ENCODE measurements around the gene SYCP2L. TPM values are rescaled to one million over a fixed set of nuclear protein-coding genes. Genes with fewer than 3 reads are reported as not detected.

The SYCP2L gene
- total RNA-seq, 1 donor from 2014 or later: 0.26 TPM

DNA sequence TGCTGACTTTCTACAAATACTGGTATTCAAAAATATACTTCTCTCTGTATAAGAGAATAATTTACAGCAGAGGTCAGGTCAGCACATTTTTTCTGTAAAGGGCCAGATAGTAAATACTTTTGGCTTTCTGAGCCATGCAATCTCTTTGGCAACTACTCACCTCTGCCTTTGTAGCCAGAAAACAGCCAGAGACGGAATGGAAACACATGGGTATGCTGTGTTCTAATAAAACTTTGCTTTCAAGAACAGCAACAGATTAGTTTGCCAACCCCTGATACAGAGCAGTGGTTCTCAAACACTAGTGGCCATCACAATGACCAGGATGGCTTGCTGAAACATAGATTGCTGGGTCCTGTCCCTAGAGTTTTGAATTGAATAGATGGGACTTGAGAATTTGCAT lies 46.3 kb downstream of the SYCP2L start:
- no peak for FAIRE-seq
- DNase-seq (ENCODE audit: low read depth): no peak
- Histone ChIP-seq H3K36me3 (ENCODE audit: control insufficient read depth, insufficient read depth, low read length) (no peaks in the 10 kb centered on the region), H3K4me3 (ENCODE audit: low read depth, low read length) (no peak overlapping the region), H3K27me3 (ENCODE audit: control insufficient read depth, insufficient read depth, low read length) (no peaks in the 10 kb centered on the region)
- TF ChIP-seq, protein P1, sequence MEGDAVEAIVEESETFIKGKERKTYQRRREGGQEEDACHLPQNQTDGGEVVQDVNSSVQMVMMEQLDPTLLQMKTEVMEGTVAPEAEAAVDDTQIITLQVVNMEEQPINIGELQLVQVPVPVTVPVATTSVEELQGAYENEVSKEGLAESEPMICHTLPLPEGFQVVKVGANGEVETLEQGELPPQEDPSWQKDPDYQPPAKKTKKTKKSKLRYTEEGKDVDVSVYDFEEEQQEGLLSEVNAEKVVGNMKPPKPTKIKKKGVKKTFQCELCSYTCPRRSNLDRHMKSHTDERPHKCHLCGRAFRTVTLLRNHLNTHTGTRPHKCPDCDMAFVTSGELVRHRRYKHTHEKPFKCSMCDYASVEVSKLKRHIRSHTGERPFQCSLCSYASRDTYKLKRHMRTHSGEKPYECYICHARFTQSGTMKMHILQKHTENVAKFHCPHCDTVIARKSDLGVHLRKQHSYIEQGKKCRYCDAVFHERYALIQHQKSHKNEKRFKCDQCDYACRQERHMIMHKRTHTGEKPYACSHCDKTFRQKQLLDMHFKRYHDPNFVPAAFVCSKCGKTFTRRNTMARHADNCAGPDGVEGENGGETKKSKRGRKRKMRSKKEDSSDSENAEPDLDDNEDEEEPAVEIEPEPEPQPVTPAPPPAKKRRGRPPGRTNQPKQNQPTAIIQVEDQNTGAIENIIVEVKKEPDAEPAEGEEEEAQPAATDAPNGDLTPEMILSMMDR (IDR thresholded peaks at IDR 0.05; ENCODE audit: insufficient read depth, low read length, severe bottlenecking): no peak

DNA sequence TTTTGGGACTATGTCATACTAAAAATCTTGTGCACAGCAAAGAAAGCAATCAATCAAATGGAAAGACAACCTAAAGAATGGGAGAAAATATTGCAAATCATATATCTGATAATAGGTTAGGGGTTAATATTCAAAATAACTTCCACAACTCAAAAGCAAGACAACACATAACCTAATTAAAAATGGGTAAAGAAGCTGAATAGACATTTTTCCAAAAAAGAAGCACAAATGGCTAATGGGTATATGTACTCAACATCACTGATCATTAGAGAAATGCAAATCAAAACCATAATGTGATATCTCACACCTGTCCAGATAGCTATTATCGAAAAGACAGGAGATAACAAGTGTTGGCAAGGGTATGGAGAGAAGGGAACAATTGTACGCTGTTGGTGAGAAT lies 53.0 kb downstream of the SYCP2L start:
- H3K36me3 ChIP-seq (ENCODE audit: control insufficient read depth, insufficient read depth, low read length): no peaks in the 10 kb centered on the region
- FAIRE-seq: no peak

GRCh38 chr6:10945845-10946244 lies 59.0 kb downstream of the SYCP2L start:
- DNase-seq (ENCODE audit: low read depth): no peak
- TF ChIP-seq, protein P1 (IDR thresholded peaks at IDR 0.05; ENCODE audit: insufficient read depth, low read length, severe bottlenecking): no peak
- no peak overlapping the region for H3K4me3 ChIP-seq (ENCODE audit: low read depth, low read length)
- no peak for FAIRE-seq
- no peaks in the 10 kb centered on the region for H3K36me3 ChIP-seq (ENCODE audit: control insufficient read depth, insufficient read depth, low read length)
- H3K27me3 ChIP-seq (ENCODE audit: control insufficient read depth, insufficient read depth, low read length): no peaks in the 10 kb centered on the region

More for the DNA sequence above, 53.0 kb downstream of the SYCP2L start:
- H3K4me3 ChIP-seq (ENCODE audit: low read depth, low read length): no peak overlapping the region
- H3K27me3 ChIP-seq (ENCODE audit: control insufficient read depth, insufficient read depth, low read length): no peaks in the 10 kb centered on the region
- TF ChIP-seq, protein P1 (IDR thresholded peaks at IDR 0.05; ENCODE audit: insufficient read depth, low read length, severe bottlenecking): no peak
- DNase-seq (ENCODE audit: low read depth): no peak

- FAIRE-seq (no peak), DNase-seq (ENCODE audit: low read depth) (no peak)
- TF ChIP-seq, protein P1 (IDR thresholded peaks at IDR 0.05; ENCODE audit: insufficient read depth, low read length, severe bottlenecking): no peak
- no peaks in the 10 kb centered on the region for H3K36me3 ChIP-seq (ENCODE audit: control insufficient read depth, insufficient read depth, low read length)
- no peaks in the 10 kb centered on the region for H3K27me3 ChIP-seq (ENCODE audit: control insufficient read depth, insufficient read depth, low read length)
- H3K4me3 ChIP-seq (ENCODE audit: low read depth, low read length): no peak overlapping the region
These were observed 61.1 kb downstream of the SYCP2L start for GRCh38 chr6:10947966-10948365.

GRCh38 chr6:10949579-10950490 lies 63.0 kb downstream of the SYCP2L start:
- H3K27me3 ChIP-seq (ENCODE audit: control insufficient read depth, insufficient read depth, low read length): no peaks in the 10 kb centered on the region
- H3K36me3 ChIP-seq (ENCODE audit: control insufficient read depth, insufficient read depth, low read length): no peaks in the 10 kb centered on the region
- no peak overlapping the region for H3K4me3 ChIP-seq (ENCODE audit: low read depth, low read length)
- FAIRE-seq (no peak), DNase-seq (ENCODE audit: low read depth) (no peak)
- TF ChIP-seq, protein P1 (IDR thresholded peaks at IDR 0.05; ENCODE audit: insufficient read depth, low read length, severe bottlenecking): no peak

All from bronchial epithelial cell (primary cell).